Right hindlimb (tissue), 1 donor: ENCODE results near the gene RAD9B.
A peak's percentile ranks its signal among the peaks of the same experiment; 100 is the strongest.
"Not testable (repeated sequence)": the region's sequence is repeated elsewhere in the genome, so short reads cannot be mapped to it uniquely, and the experiment has no call there.

Experiments
- DNase-seq: peaks from one replicate; pipeline ENCODE4 v3.0.0-alpha.2; 2018

RAD9B gene

GRCh38 chr12:110501752-110502738, at the start of gene RAD9B, which contains the start of gene VPS29:
RAD9B (plus strand) TSS chr12:110502331; CDS start chr12:110502338, 7 bp downstream.
VPS29 (minus strand) TSS chr12:110502111; CDS start chr12:110502051, 60 bp downstream.
- DNase-seq: peak; percentile 99

DNA sequence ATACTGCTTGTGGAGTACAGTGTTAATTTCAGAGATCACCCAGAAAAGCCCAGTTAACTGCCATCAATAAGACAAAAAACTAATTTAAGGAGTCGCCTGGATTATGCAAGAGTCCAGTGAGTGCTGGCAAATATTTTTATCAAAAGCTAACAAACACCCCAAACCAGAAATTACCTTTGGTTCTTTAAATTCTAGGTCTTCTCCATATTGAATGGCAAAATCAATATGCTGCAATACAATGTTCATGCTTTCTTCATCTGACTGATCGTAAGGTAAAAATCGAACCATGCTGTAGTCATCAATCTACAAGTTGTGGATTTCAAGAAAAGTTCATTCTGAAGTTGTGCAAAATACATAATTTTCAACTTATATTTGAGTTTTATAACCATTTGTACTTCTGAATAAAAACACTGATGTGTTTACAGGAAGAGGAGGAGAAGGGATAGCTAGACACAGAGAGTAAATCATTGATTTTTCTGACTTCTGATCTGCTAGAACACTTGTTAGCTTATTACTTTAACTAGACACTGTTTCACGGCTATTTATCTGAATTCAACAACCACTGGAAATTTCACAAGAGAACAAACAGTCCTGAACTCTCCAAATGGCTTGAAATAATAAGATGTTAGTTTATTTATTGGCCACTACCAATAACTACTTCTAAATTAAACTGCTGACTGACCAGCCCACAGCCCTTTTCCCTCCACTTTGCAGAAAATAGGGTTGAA, 48.4 kb upstream of the RAD9B start:
- no peak for DNase-seq

DNA sequence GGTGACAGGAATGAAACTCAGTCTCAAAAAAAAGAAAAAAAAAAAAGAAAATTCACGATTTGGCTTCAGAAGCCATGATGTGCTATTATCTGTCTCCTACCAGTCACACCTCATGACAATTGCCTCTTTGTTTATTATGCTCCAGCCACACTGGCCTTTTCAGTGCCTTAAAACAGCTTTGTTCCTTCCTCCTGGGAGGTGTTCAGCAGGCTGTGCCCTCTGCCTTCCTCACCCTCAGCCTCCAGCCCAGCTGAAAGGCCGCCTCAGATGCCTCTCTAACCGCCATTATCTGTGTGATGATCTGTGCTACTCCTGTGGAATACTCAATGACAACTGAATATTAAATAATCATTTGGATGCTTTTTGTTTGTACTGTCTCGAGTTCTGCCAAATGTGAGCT, 43.4 kb upstream of the RAD9B start:
- no peak for DNase-seq

GRCh38 chr12:110461189-110461588, 40.9 kb upstream of the RAD9B start:
- not testable (repeated sequence) for DNase-seq

GRCh38 chr12:110465024-110465423, 37.1 kb upstream of the RAD9B start:
- DNase-seq: no peak

DNA sequence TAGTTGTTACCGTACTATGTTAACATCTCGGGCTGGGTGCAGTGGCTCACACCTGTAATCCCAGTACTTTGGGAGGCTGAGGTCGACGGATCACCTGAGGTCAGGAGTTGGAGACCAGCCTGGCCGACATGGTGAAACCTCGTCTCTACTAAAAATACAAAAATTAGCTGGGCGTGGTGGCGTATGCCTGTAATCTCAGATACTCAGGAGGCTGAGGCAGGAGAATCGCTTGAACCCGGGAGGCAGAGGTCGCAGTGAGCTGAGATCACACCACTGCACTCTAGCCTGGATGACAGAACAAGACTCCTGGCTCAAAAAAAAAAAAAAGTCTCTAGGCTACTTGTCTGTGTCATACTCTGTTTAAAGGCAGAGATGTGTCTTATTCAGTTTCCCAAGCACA, 36.4 kb upstream of the RAD9B start:
- not testable (repeated sequence) for DNase-seq

GRCh38 chr12:110466791-110467190, 35.3 kb upstream of the RAD9B start:
- DNase-seq: no peak

DNA sequence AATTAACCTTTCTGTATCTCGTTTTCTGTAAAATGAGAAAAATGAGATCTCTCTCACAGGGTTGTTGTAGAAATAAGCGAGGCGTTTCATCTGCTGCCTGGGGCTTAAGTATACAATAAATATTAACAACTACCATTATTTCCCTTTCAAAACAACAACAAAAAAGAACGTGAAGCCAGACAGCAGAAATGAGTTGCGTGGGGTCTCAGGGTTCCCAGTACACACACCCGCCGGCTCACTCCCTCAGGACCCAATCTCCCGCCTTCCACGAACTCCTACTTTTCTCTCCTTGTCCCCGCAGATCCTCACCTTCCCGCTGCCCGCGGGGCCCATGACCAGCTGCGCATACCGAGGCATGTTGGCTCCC, 34.3 kb upstream of the RAD9B start:
- no peak for DNase-seq

DNA sequence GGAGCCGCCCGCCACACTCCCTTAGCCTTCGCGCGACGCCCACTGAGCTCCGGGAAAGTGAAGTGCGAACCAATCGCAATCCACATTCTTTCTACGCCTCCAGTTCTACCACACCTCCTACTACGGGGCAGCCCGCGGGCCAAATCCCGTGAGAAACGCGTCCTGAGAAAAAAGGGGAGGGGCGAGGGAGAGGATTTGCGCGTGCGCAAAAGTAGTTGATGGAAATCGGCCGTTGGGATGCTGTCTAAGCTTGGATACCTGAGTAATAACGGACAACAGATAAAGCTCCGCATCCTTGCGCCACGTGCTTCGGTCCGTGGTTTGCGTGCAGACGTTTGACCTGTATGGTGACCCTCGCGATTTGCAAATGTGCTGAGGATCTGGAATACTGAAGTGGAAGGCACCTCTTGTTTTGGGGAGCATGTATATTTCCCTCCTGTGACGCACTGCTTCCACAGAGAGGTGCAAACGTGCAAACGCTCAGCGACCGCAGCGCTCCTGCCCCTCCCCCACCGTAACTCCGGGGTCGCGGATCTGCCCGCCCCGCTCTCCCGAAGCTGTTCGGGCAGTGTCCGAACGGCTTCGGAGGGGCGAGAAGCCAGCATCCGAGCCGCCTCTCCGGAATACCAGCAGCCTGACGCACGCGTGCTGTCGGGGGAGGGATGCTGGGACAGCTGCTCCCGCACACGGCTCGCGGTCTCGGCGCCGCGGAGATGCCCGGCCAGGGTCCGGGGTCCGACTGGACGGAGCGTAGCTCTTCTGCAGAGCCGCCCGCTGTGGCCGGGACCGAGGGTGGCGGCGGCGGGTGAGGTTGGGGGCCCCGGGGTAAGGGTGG, 33.7 kb upstream of the RAD9B start, which contains the start of the genes FAM216A and GPN3:
TSS of gene FAM216A (plus strand) at position 632 of the 835 bp plus-strand sequence. CDS start at position 663, 31 bp downstream.
TSS of gene GPN3 (minus strand) at position 44 of the 835 bp plus-strand sequence. CDS start 54 bp downstream, outside the sequence.
- DNase-seq: peak; percentile 98

- no peak for DNase-seq
Measured at GRCh38 chr12:110475426-110475825, 26.7 kb upstream of the RAD9B start.

GRCh38 chr12:110498984-110499706, 3.0 kb upstream of the RAD9B start:
- DNase-seq: no peak

- DNase-seq: peak; percentile 54
Measured at GRCh38 chr12:110501399-110501751, 756 bp upstream of the RAD9B start.

DNA sequence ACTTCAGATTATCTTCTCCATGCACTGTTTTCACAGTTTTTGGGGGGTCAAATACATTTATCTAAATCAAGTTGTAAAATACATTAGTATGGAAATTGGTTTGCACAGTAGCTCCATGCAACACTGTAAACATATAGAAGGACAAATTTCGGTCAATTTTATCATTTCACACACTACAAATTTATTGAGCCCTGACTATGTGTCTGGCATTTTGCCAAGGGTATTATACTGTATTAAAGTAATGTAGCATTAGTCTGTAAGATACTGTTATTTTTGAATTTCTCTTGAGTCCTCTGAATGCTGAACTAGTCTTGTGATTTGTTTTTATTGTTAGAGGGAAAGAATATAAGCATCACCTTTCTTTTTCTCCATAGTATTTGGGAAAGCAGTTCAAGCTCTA, 1.3 kb downstream of the RAD9B start:
- no peak for DNase-seq

- DNase-seq: no peak
Measured at GRCh38 chr12:110505332-110505731, 3.2 kb downstream of the RAD9B start.

- no peak for DNase-seq
Measured at GRCh38 chr12:110508071-110508586, 6.0 kb downstream of the RAD9B start.

DNA sequence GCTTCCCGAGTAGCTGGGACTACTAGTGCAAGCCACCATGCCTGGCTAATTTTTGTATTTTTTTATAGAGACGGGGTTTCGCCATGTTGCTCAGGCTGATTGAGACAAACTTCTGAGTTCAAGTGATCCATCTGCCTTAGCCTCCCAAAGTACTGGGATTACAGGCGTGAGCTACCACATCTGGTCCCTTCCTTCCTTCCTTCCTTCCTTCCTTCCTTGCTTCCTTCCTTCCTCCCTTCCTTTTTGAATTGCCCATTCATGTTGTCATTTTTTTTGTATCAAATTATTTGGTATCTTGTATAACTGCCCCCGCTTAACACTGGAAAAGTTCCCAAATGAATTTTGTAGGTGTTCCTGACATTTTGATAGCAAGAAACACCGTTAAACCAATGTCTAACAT, 11.7 kb downstream of the RAD9B start:
- DNase-seq: no peak

- DNase-seq: no peak
Measured at GRCh38 chr12:110514363-110514762, 12.2 kb downstream of the RAD9B start.

DNA sequence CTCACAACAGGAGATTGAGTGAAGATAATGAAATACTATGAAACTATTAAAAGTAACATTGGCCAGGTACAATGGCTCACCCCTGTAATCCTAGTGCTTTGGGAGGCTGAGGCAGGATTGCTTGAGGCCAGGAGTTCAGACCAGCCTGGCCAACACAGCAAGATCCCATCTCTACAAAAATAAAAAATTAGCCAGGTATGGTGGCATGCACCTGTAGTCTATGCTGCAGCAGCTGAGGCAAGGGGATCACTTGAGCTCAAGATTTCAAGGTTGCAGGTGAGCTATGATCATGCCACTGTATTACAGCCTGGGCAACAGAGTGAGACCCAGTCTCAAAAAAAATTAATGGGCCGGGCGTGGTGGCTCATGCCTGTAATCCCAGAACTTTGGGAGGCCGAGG, 14.9 kb downstream of the RAD9B start:
- DNase-seq: no peak

- not testable (repeated sequence) for DNase-seq
Measured at GRCh38 chr12:110518014-110518413, 15.9 kb downstream of the RAD9B start.

- DNase-seq: not testable (repeated sequence)
Measured at GRCh38 chr12:110520876-110521712, 19.0 kb downstream of the RAD9B start.
